Transverse colon (tissue), 4 donors: Measurements from ENCODE around the gene AFG1L. TPM values are rescaled to one million over a fixed set of nuclear protein-coding genes. Genes with fewer than 3 reads are reported as not detected.

Source experiments
- DNase-seq: peaks from one replicate; pipeline ENCODE4 v3.0.0-alpha.2; 2019
- H3K27ac ChIP-seq, 4 donors: fragments of 200-600 bp; sonication (generic); 2 replicates each; pipeline ENCODE4 v1.5.1; 2016 to 2018; ENCODE audit warnings: inconsistent platforms in 4 of 4
- H3K27me3 ChIP-seq: fragments of 200-600 bp; sonication (generic); 2 replicates; pipeline ENCODE4 v1.5.1; 2017; ENCODE audit warnings: inconsistent platforms
- H3K36me3 ChIP-seq, 4 donors: fragments of 200-600 bp; sonication (generic); 2 replicates each; pipeline ENCODE4 v1.5.1; 2017 to 2019; ENCODE audit warnings: inconsistent platforms in 4 of 4
- H3K4me1 ChIP-seq, 4 donors: fragments of 200-600 bp; sonication (generic); 2 replicates each; pipeline ENCODE4 v1.5.1; 2017 to 2020; ENCODE audit warnings: inconsistent platforms in 4 of 4
- H3K4me3 ChIP-seq, 4 donors: fragments of 200-600 bp; sonication (generic); 1 replicate in 1 of 4; 2 replicates in 3 of 4; pipeline versions ENCODE4 v1.5.1 to v1.6.1; 2017 to 2019; ENCODE audit warnings: inconsistent platforms in 4 of 4
- H3K9me3 ChIP-seq, 2 donors: fragments of 200-600 bp; sonication (generic); 2 replicates each; pipeline ENCODE4 v1.5.1; 2017 to 2019; ENCODE audit warnings: inconsistent platforms in 2 of 2
- EP300 ChIP-seq: sonication (generic); formaldehyde crosslinking; IDR thresholded peaks from one replicate; pipeline ENCODE4 v1.6.1; 2017; ENCODE audit warnings: antibody characterized with exemption, low read depth
- POLR2A ChIP-seq: fragments of 450-650 bp; IDR thresholded peaks from one replicate; pipeline ENCODE4 v1.6.1; 2016; ENCODE audit warnings: antibody characterized with exemption, mild to moderate bottlenecking, moderate library complexity
- POLR2AphosphoS5 ChIP-seq, 3 donors: sonication (generic); formaldehyde crosslinking; IDR thresholded peaks; one replicate each; pipeline ENCODE4 v1.6.1; 2016; ENCODE audit warnings: antibody characterized with exemption in 3 of 3
- WGBS, 2 donors: methylation state at CpG; one replicate each; pipeline ENCODE4 v1.1.5; 2018; ENCODE audit warnings: low coverage in 1 of 2; 5-methylcytosine and 5-hydroxymethylcytosine counted together
- in situ Hi-C, 4 donors: fragments of 200-750 bp; cut with MboI; loops; one replicate each; pipeline versions ENCODE4 v1.15.0 to v1.15.1; 2017; ENCODE audit warnings: low sequenced_read_pairs in 3 of 4, low pct_ligation_motif_present in 1 of 4, low pct_unique_long_range_greater_than_20kb in 1 of 4
- intact Hi-C: fragments of 100-400 bp; cut with DNase I; formaldehyde crosslinking; loops from one replicate; pipeline ENCODE4 v1.15.1; 2023; ENCODE audit warnings: low total_unique reads
- total RNA-seq, 4 donors: library from RNA; depleted of rRNA; stranded (reverse); fragments of >200 nt; gene quantifications; one replicate each; pipeline ENCODE4 v1.1.0, GENCODE V29; 2016
- TF ChIP-seq, protein P1 (sequence below), 5 experiments: fragments of 200-600 bp in 3 of 5; fragments of 450-650 bp in 2 of 5; sonication (generic) in 3 of 5; IDR thresholded peaks; 1 replicate in 2 of 5; 2 replicates in 3 of 5; pipeline ENCODE4 v1.5.1; 2016 to 2017; ENCODE audit warnings: antibody characterized with exemption in 5 of 5, inconsistent platforms in 3 of 5, mild to moderate bottlenecking in 2 of 5, moderate library complexity in 1 of 5

The AFG1L gene
- total RNA-seq, 4 donors from 2014 or later: 2.2 to 22.5 (median 5.5) TPM

DNA sequence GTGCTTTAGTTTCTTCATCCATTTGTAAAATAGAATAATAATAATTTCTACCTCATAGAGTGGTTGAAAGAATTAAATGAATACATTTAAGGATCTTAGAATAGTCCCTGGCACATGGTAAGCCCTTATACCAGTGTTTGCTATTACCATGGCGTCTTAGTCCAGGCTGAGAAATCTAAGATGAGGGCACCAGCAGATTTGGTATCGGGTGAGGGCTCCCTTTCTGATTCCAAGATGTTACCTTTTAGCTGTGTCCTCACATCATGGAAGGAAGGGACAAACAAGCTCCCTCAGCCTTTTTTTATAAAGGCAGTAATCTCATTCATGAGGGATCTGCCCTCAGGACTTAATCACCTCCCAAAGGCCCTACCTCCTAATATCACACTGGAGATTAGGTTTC, 141.9 kb downstream of the AFG1L start:
- no peak for DNase-seq
- no peaks in the 10 kb centered on the region for H3K27me3 ChIP-seq
- WGBS, 2 donors: 100% methylated on average over 1 to 2 of the region's 2 CpGs
- in situ Hi-C loops: no loop called here
- no peak overlapping the region for H3K4me3 ChIP-seq
- intact Hi-C loops: no loop called here
- TF ChIP-seq POLR2AphosphoS5 (IDR thresholded peaks at IDR 0.05) (no peak), POLR2A (no peak), EP300 (no peak)
- TF ChIP-seq, protein P1, sequence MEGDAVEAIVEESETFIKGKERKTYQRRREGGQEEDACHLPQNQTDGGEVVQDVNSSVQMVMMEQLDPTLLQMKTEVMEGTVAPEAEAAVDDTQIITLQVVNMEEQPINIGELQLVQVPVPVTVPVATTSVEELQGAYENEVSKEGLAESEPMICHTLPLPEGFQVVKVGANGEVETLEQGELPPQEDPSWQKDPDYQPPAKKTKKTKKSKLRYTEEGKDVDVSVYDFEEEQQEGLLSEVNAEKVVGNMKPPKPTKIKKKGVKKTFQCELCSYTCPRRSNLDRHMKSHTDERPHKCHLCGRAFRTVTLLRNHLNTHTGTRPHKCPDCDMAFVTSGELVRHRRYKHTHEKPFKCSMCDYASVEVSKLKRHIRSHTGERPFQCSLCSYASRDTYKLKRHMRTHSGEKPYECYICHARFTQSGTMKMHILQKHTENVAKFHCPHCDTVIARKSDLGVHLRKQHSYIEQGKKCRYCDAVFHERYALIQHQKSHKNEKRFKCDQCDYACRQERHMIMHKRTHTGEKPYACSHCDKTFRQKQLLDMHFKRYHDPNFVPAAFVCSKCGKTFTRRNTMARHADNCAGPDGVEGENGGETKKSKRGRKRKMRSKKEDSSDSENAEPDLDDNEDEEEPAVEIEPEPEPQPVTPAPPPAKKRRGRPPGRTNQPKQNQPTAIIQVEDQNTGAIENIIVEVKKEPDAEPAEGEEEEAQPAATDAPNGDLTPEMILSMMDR (IDR thresholded peaks at IDR 0.05): no peak
- no peak overlapping the region for H3K27ac ChIP-seq
- H3K9me3 ChIP-seq: no peaks in the 10 kb centered on the region
- no peaks in the 10 kb centered on the region for H3K4me1 ChIP-seq
- H3K36me3 ChIP-seq: no peaks in the 10 kb centered on the region

DNA sequence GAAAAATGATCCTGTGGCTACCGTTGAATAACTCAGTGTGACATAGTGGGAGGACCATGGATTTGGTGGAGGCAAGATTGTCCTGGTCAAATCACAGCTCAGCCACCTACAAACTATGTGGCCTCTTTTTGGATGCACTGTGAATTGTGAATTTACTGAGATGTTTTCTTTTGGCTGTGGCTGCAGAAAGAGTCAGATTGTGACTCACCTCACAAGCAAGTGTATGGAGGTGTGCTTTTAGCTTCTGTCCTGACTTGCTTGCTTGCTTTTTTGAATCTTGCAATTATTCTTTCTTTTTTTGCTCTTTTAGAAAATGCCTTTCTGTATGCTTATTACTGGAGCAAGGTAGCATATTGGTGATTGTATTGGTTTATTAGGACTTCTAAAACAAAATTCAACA, 143.0 kb downstream of the AFG1L start:
- no peaks in the 10 kb centered on the region for H3K9me3 ChIP-seq
- no peak for DNase-seq
- H3K4me1 ChIP-seq: no peaks in the 10 kb centered on the region
- H3K27me3 ChIP-seq: no peaks in the 10 kb centered on the region
- no peak overlapping the region for H3K27ac ChIP-seq
- no peak for TF ChIP-seq POLR2A
- TF ChIP-seq EP300: no peak
- TF ChIP-seq, protein P1 (IDR thresholded peaks at IDR 0.05): no peak
- TF ChIP-seq POLR2AphosphoS5 (IDR thresholded peaks at IDR 0.05): no peak
- no peak overlapping the region for H3K4me3 ChIP-seq
- WGBS, 2 donors: 97 to 100% methylated on average over 1 of the region's 1 CpG
- in situ Hi-C loops: no loop called here
- intact Hi-C loops: no loop called here
- no peaks in the 10 kb centered on the region for H3K36me3 ChIP-seq

DNA sequence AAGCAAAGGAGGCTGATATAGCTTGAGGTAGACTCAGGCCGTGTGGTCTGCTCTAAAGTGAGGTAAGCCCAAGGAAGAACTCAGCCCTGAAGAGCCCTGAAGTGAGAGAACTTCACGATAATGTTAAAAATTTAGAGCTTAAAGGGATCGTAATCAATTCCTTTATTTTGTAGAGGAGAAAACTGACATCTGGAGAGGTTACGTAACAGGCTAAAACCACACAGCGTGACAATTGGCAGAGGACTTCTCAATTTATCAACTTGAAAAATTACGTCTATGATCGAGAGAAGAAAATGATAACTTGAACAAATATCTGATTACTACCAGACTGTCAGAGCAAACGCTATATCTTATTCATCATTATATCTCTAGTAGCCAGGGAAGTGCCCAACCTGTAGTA, 144.1 kb downstream of the AFG1L start:
- no peak overlapping the region for H3K27ac ChIP-seq
- intact Hi-C loops: no loop called here
- 67 to 83% methylated on average over 8 of the region's 8 CpGs for WGBS, 2 donors
- H3K36me3 ChIP-seq: no peaks in the 10 kb centered on the region
- DNase-seq: no peak
- in situ Hi-C loops: no loop called here
- H3K9me3 ChIP-seq: no peaks in the 10 kb centered on the region
- no peaks in the 10 kb centered on the region for H3K4me1 ChIP-seq
- H3K27me3 ChIP-seq: no peaks in the 10 kb centered on the region
- H3K4me3 ChIP-seq: no peak overlapping the region
- TF ChIP-seq POLR2AphosphoS5 (IDR thresholded peaks at IDR 0.05): no peak
- TF ChIP-seq POLR2A: no peak
- no peak for TF ChIP-seq EP300
- TF ChIP-seq, protein P1 (IDR thresholded peaks at IDR 0.05): no peak

DNA sequence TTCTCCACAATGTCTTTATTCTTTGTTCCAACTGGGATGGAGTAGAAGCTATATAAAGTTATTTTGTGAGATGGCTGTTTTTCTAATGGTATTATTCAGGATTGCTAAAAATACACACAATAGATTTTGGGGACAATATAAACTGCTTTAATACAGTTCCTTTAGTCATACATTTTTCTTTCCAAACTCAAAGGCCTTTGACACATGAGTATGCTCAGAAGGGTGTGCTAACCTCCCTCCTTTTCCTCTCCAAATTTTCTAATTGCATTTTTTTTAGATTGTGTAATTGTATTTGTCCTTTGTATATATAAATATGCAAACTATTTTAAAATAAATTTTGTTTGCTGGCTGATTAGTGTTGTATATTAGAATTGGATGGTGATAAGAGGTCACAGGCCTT, 146.3 kb downstream of the AFG1L start:
- in situ Hi-C loops: no loop called here
- intact Hi-C loops: no loop called here

More for the DNA sequence above, 146.3 kb downstream of the AFG1L start:
- Histone ChIP-seq H3K27me3 (no peaks in the 10 kb centered on the region), H3K36me3 (no peaks in the 10 kb centered on the region), H3K4me3 (no peak overlapping the region), H3K27ac (no peak overlapping the region), H3K9me3 (no peaks in the 10 kb centered on the region), H3K4me1 (no peaks in the 10 kb centered on the region)
- TF ChIP-seq, protein P1 (IDR thresholded peaks at IDR 0.05): no peak
- TF ChIP-seq EP300 (no peak), POLR2A (no peak), POLR2AphosphoS5 (IDR thresholded peaks at IDR 0.05) (no peak)
- no peak for DNase-seq
